OCI-LY1 (cell line): ENCODE measurements around the gene ARHGEF4.

Experiments
- CTCF ChIP-seq: fragments of 200-600 bp; sonication (generic), shearing (Covaris generic); IDR thresholded peaks from 2 replicates; pipeline ENCODE4 v1.5.1; 2017; ENCODE audit warnings: mild to moderate bottlenecking, antibody characterized with exemption, low read length, moderate library complexity, mixed read lengths
- EZH2 ChIP-seq: fragments of 200-600 bp; sonication (generic), shearing (Covaris generic); IDR thresholded peaks from 2 replicates; pipeline ENCODE4 v1.8.0; 2017; ENCODE audit warnings: borderline replicate concordance, mixed run types, mild to moderate bottlenecking, antibody characterized with exemption, low read length, moderate library complexity, mixed read lengths

- TF ChIP-seq CTCF (no peak), EZH2 (no peak)
Measured at GRCh38 chr2:130949954-130950353, 113.2 kb downstream of the ARHGEF4 start.
